Lower lobe of right lung (tissue), 2 donors: ENCODE results near the gene FAM161A. TPM values are rescaled to one million over a fixed set of nuclear protein-coding genes. Genes with fewer than 3 reads are reported as not detected.
"Not testable (repeated sequence)": the region's sequence is repeated elsewhere in the genome, so short reads cannot be mapped to it uniquely, and the experiment has no call there.

Source experiments
- ATAC-seq, 2 donors: fragments of 200-7000 bp; cut with Tn5 transposase; one replicate each; pipeline ENCODE4 v1.9.1; 2020 to 2022; ENCODE audit warnings: mild to moderate bottlenecking in 2 of 2, moderate library complexity in 2 of 2
- DNase-seq: peaks from one replicate; pipeline ENCODE4 v3.0.0-alpha.2; 2020
- H3K27ac ChIP-seq: fragments of 200-600 bp; one replicate; pipeline ENCODE4 v1.8.0; 2022
- H3K27me3 ChIP-seq: fragments of 200-600 bp; one replicate; pipeline ENCODE4 v1.8.0; 2022; ENCODE audit warnings: low read depth
- H3K36me3 ChIP-seq: fragments of 200-600 bp; one replicate; pipeline ENCODE4 v1.8.0; 2022; ENCODE audit warnings: mild to moderate bottlenecking
- H3K4me1 ChIP-seq: fragments of 200-600 bp; one replicate; pipeline ENCODE4 v1.8.0; 2022
- H3K4me3 ChIP-seq: fragments of 200-600 bp; one replicate; pipeline ENCODE4 v1.8.0; 2022; ENCODE audit warnings: mild to moderate bottlenecking
- H3K9me3 ChIP-seq: fragments of 200-600 bp; one replicate; pipeline ENCODE4 v1.8.0; 2022
- CTCF ChIP-seq: fragments of 200-600 bp; IDR thresholded peaks from one replicate; pipeline ENCODE4 v1.8.0; 2022; ENCODE audit warnings: antibody characterized with exemption, mild to moderate bottlenecking
- intact Hi-C: fragments of 100-400 bp; cut with DNase I; formaldehyde crosslinking; loops from one replicate; pipeline ENCODE4 v1.11.0; 2022
- total RNA-seq: library from RNA; stranded (reverse); fragmentation: NEBNext Ultra II Directional; extraction: Animal tissue kit (Norgen Biotek cat#: 25700); gene quantifications from one replicate; pipeline ENCODE4 v1.2.1, GENCODE V29; 2021
- donor health status: DM: no; HTN: yes; CAD: no; lungs with severe emphysema.

The FAM161A gene
- total RNA-seq, 1 donor from 2014 or later, result 2.6 TPM

GRCh38 chr2:61885896-61886603 is 32.2 kb upstream of the FAM161A start:
- H3K4me3 ChIP-seq, result no peak overlapping the region
- ATAC-seq, result no peak

DNA sequence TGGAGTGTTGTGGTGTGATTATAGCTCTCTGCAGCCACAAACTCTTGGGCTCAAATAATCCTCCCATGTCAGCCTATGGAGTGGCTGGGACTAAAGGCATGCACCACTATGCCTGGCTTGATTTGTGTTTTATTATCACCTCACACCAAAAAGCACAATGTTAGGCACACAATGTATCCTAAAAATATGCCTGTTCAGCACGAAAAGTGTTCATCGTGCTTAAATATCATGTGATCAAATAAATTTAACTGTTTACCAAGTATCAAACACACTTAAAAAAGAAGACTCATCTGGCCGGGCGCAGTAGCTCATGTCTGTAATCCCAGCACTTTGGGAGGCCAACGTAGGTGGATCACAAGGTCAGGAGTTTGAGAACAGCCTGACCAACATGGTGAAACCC is 29.0 kb upstream of the FAM161A start:
- Histone ChIP-seq H3K9me3 (no peaks in the 10 kb centered on the region), H3K4me3 (no peak overlapping the region), H3K4me1 (peaks cover 20% of the 10 kb centered on the region), H3K27me3 (no peaks in the 10 kb centered on the region), H3K27ac (no peak overlapping the region), H3K36me3 (peaks cover 85% of the 10 kb centered on the region)
- no peak for ATAC-seq
- DNase-seq, result no peak
- no peak for TF ChIP-seq CTCF
- intact Hi-C loops, result no loop called here

More at GRCh38 chr2:61885896-61886603, 32.2 kb upstream of the FAM161A start:
- no peaks in the 10 kb centered on the region for H3K27me3 ChIP-seq
- peaks cover 26% of the 10 kb centered on the region for H3K4me1 ChIP-seq
- no peak overlapping the region for H3K27ac ChIP-seq
- H3K36me3 ChIP-seq, result peaks cover 53% of the 10 kb centered on the region
- TF ChIP-seq CTCF, result no peak
- intact Hi-C loops, result no loop called here
- no peak for DNase-seq
- no peaks in the 10 kb centered on the region for H3K9me3 ChIP-seq

GRCh38 chr2:61879351-61879750 is 25.5 kb upstream of the FAM161A start:
- H3K4me1 ChIP-seq, intact Hi-C loops, H3K9me3 ChIP-seq, ATAC-seq, H3K27ac ChIP-seq, DNase-seq, H3K4me3 ChIP-seq, H3K27me3 ChIP-seq: not testable (repeated sequence)
- H3K36me3 ChIP-seq, result peaks cover 100% of the 10 kb centered on the region

DNA sequence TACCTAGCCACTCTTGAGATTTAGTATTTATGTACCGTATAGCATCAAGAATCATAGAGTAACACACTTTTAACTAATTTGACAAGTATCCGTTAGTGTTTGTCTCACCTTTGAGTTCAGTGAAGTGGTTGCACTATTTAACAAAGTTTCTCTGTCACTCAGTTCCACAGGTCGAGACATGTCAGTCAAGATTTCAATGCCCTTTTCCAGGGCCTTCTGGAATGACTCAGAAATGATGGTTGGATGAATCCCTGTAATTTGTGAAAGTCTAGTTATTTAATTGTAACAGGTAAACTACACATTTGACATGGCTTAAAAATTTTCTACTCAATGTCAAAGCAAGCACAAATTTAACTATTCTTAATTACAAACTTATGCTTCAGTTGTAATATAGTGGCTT is 24.9 kb upstream of the FAM161A start:
- ATAC-seq, result no peak
- Histone ChIP-seq H3K9me3 (no peaks in the 10 kb centered on the region), H3K27ac (no peak overlapping the region), H3K36me3 (peaks cover 100% of the 10 kb centered on the region), H3K27me3 (no peaks in the 10 kb centered on the region), H3K4me3 (no peak overlapping the region), H3K4me1 (no peaks in the 10 kb centered on the region)
- intact Hi-C loops, result no loop called here
- DNase-seq, result no peak
- no peak for TF ChIP-seq CTCF

GRCh38 chr2:61877571-61878245 is 23.8 kb upstream of the FAM161A start:
- ATAC-seq (peak in 1 of 2 donors; percentile 50), DNase-seq (no peak)
- Histone ChIP-seq H3K4me3 (no peak overlapping the region), H3K27ac (no peak overlapping the region), H3K9me3 (no peaks in the 10 kb centered on the region), H3K4me1 (no peaks in the 10 kb centered on the region), H3K36me3 (peaks cover 100% of the 10 kb centered on the region), H3K27me3 (no peaks in the 10 kb centered on the region)
- no peak for TF ChIP-seq CTCF
- intact Hi-C loops, result no loop called here

GRCh38 chr2:61876400-61876799 is 22.5 kb upstream of the FAM161A start:
- Histone ChIP-seq H3K36me3 (peaks cover 100% of the 10 kb centered on the region), H3K4me1 (no peaks in the 10 kb centered on the region), H3K27me3 (no peaks in the 10 kb centered on the region), H3K4me3 (no peak overlapping the region), H3K9me3 (no peaks in the 10 kb centered on the region), H3K27ac (no peak overlapping the region)
- TF ChIP-seq CTCF, result no peak
- DNase-seq (no peak), ATAC-seq (no peak)
- intact Hi-C loops, result no loop called here

- ATAC-seq, intact Hi-C loops: not testable (repeated sequence)
- H3K36me3 ChIP-seq, result peaks cover 71% of the 10 kb centered on the region
Observed at GRCh38 chr2:61866482-61867089, 12.7 kb upstream of the FAM161A start.

More at GRCh38 chr2:61866482-61867089, 12.7 kb upstream of the FAM161A start:
- H3K4me3 ChIP-seq, DNase-seq, H3K4me1 ChIP-seq, H3K27ac ChIP-seq, H3K9me3 ChIP-seq, H3K27me3 ChIP-seq: not testable (repeated sequence)
